ENCODE measurements around the gene LCAT.

The LCAT gene

DNA sequence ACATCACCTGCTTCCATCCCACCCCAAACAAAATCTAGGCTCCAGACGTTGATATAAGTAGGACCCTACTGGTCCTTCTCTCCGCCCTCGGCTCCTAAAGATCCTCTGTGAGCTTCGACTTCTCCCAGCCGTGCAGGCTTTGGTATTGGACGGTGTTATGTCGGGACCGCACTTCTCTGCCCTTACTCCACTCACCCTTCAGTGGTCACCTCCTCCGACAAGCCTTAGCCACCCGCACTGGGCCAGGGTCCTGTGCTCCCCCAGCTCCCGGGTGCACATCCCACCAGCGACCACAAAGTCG, 8.9 kb downstream of the LCAT start:
- TF ChIP-seq POLR2AphosphoS5 (IDR thresholded peaks at IDR 0.05; ENCODE audit: low read depth, low read length) (no peak), TAF1 (IDR thresholded peaks at IDR 0.05; ENCODE audit: borderline replicate concordance, low read depth, low read length) (no peak), POLR2A (IDR thresholded peaks at IDR 0.05; ENCODE audit: low read depth, low read length) (no peak)
- FAIRE-seq, result no peak
- no peak for DNase-seq (ENCODE audit: insufficient read length)

DNA sequence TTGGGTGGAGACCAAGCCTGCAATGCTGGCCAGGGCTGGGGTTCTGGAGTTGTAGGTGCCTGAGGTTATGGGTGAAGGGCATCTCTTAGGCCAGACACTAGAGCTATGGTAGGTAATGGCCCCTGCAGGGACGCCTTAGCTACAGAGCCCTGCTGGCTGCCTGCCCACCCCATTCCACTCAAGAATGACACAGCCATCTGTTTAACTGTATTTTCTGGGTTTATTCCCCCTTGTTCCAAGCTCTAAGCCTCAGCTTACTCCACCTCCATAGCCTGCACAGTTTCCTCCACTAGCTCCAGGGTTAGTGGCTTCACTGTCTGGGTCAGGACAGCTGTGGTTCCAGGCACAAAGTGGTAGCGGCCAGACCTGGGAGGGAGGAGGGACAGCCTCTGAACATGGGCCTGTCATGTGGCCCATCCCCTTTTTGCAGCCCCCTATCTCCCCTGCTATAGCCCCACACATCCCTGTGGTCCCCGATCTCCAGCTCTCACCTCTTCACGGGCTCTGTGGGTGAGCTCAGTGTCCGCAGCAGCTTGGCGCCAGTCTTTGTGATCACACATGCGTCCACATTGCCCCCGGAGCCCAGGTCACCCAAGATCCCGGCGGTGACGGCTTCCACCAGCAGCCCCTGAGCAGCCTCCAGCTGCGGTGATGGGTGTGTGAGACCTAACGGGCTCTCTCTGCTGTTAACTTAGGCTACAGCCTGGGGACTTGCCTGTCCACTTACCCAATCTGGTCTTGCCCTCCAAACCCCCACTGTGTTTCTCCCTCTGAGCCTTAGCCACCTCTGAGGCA, 9.4 kb downstream of the LCAT start:
- no peak for FAIRE-seq
- DNase-seq (ENCODE audit: insufficient read length), result no peak
- TF ChIP-seq TAF1 (IDR thresholded peaks at IDR 0.05; ENCODE audit: borderline replicate concordance, low read depth, low read length), result no peak
- no peak for TF ChIP-seq POLR2A (IDR thresholded peaks at IDR 0.05; ENCODE audit: low read depth, low read length)
- no peak for TF ChIP-seq POLR2AphosphoS5 (IDR thresholded peaks at IDR 0.05; ENCODE audit: low read depth, low read length)

GRCh38 chr16:67933805-67934204, 10.1 kb downstream of the LCAT start:
- TF ChIP-seq POLR2A (IDR thresholded peaks at IDR 0.05; ENCODE audit: low read depth, low read length), result peak; percentile 59
- TF ChIP-seq POLR2AphosphoS5 (IDR thresholded peaks at IDR 0.05; ENCODE audit: low read depth, low read length), result no peak; the same call in none of the 2 replicates
- DNase-seq (ENCODE audit: insufficient read length), result no peak
- no peak for FAIRE-seq

DNA sequence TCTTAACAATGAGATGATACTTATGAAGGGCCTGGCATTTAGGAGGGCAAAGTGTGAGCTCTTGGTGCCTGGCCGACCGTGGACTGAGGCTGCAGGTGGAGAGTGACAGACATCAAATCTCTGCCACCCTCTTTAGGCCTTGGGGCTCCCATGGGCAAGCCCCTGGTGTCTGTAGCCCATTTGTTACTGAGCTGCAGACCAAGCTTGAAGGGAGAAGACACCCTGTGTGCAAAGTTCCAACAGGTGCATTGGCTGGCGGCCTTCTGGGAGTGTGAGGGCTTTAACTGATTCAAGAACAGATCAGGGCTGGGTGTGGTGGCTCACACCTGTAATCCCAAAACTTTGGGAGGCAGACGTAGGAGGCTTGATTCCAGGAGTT, 11.5 kb downstream of the LCAT start:
- no peak for DNase-seq (ENCODE audit: insufficient read length)
- no peak for FAIRE-seq
- TF ChIP-seq POLR2AphosphoS5 (IDR thresholded peaks at IDR 0.05; ENCODE audit: low read depth, low read length), result no peak; the same call in 1 of the 2 replicates
- no peak for TF ChIP-seq TAF1 (IDR thresholded peaks at IDR 0.05; ENCODE audit: borderline replicate concordance, low read depth, low read length)
- TF ChIP-seq POLR2A (IDR thresholded peaks at IDR 0.05; ENCODE audit: low read depth, low read length), result no peak

- DNase-seq (ENCODE audit: insufficient read length), result no peak
- TF ChIP-seq POLR2A (IDR thresholded peaks at IDR 0.05; ENCODE audit: low read depth, low read length) (peak; percentile 1; the same call in 1 of the 2 replicates), TAF1 (IDR thresholded peaks at IDR 0.05; ENCODE audit: borderline replicate concordance, low read depth, low read length) (no peak), POLR2AphosphoS5 (IDR thresholded peaks at IDR 0.05; ENCODE audit: low read depth, low read length) (0 out of 2 replicates have a peak, but pooled peaks have one; percentile 48)
- no peak for FAIRE-seq
Observed at GRCh38 chr16:67931712-67932461, 12.0 kb downstream of the LCAT start, which contains the start of gene CTRL. Gene CTRL (minus strand): TSS chr16:67931862. CDS start chr16:67931852, 10 bp downstream.

- DNase-seq (ENCODE audit: insufficient read length) (no peak), FAIRE-seq (no peak)
- TF ChIP-seq POLR2A (IDR thresholded peaks at IDR 0.05; ENCODE audit: low read depth, low read length), result peak; percentile 57
- TF ChIP-seq TAF1 (IDR thresholded peaks at IDR 0.05; ENCODE audit: borderline replicate concordance, low read depth, low read length), result no peak
- TF ChIP-seq POLR2AphosphoS5 (IDR thresholded peaks at IDR 0.05; ENCODE audit: low read depth, low read length), result no peak; the same call in 1 of the 2 replicates
Observed at GRCh38 chr16:67930678-67931211, 13.2 kb downstream of the LCAT start.

GRCh38 chr16:67930191-67930590, 13.7 kb downstream of the LCAT start:
- FAIRE-seq, result no peak
- TF ChIP-seq POLR2A (IDR thresholded peaks at IDR 0.05; ENCODE audit: low read depth, low read length), result no peak
- DNase-seq (ENCODE audit: insufficient read length), result no peak

- peak; percentile 86 for FAIRE-seq
Observed at GRCh38 chr16:67928561-67929364, 15.2 kb downstream of the LCAT start.

DNA sequence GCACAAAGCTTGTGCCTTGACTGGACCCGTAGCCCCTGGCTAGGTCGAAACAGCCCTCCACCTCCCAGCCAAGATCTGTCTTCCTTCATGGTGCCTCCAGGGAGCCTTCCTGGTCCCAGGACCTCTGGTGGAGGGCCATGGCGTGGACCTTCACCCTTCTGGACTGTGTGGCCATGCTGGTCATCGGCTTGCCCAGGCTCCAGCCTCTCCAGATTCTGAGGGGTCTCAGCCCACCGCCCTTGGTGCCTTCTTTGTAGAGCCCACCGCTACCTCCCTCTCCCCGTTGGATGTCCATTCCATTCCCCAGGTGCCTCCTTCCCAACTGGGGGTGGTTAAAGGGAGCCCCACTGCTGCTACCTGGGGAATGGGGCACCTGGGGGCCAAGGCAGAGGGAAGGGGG, 15.8 kb downstream of the LCAT start:
- FAIRE-seq, result no peak
- peak; percentile 45; the same call in 1 of the 2 replicates for TF ChIP-seq POLR2AphosphoS5 (IDR thresholded peaks at IDR 0.05; ENCODE audit: low read depth, low read length)
- TF ChIP-seq TAF1 (IDR thresholded peaks at IDR 0.05; ENCODE audit: borderline replicate concordance, low read depth, low read length), result no peak
- TF ChIP-seq POLR2A (IDR thresholded peaks at IDR 0.05; ENCODE audit: low read depth, low read length), result 0 out of 2 replicates have a peak, but pooled peaks have one; percentile 5
- no peak for DNase-seq (ENCODE audit: insufficient read length)

More at GRCh38 chr16:67928561-67929364, 15.2 kb downstream of the LCAT start:
- TF ChIP-seq POLR2A (IDR thresholded peaks at IDR 0.05; ENCODE audit: low read depth, low read length), result no peak
- peak; percentile 55 for TF ChIP-seq POLR2AphosphoS5 (IDR thresholded peaks at IDR 0.05; ENCODE audit: low read depth, low read length)
- DNase-seq (ENCODE audit: insufficient read length), result peak; percentile 89

DNA sequence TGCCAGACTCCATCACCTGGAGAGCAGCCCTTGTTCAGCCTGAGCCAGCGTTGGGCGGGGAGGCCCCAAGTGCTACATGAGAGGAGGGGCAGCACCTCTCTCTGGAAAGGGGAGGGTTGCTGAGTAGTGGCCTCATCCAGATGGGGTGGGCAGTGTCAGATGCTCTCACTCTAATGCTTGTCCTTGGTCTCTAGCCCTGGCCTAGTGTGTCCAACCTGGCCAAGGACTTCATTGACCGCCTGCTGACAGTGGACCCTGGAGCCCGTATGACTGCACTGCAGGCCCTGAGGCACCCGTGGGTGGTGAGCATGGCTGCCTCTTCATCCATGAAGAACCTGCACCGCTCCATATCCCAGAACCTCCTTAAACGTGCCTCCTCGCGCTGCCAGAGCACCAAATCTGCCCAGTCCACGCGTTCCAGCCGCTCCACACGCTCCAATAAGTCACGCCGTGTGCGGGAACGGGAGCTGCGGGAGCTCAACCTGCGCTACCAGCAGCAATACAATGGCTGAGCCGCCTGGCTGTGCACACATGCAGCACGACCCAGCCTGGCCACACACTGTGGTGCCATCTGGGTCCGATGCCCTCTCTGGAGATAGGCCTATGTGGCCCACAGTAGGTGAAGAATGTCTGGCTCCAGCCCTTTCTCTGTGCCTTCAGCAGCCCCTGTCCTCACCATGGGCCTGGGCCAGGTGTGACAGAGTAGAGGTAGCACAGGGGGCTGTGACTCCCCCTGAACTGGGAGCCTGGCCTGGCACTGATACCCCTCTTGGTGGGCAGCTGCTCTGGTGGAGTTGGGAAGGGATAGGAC, 16.6 kb downstream of the LCAT start:
- no peak for DNase-seq (ENCODE audit: insufficient read length)
- 0 out of 2 replicates have a peak, but pooled peaks have one; percentile 10 for TF ChIP-seq POLR2AphosphoS5 (IDR thresholded peaks at IDR 0.05; ENCODE audit: low read depth, low read length)
- no peak for TF ChIP-seq TAF1 (IDR thresholded peaks at IDR 0.05; ENCODE audit: borderline replicate concordance, low read depth, low read length)
- TF ChIP-seq POLR2A (IDR thresholded peaks at IDR 0.05; ENCODE audit: low read depth, low read length), result no peak
- FAIRE-seq, result no peak
